ENCODE results near the gene GAA. TPM values are rescaled to one million over a fixed set of nuclear protein-coding genes. Genes with fewer than 3 reads are reported as not detected.

GAA gene
- total RNA-seq, 2 experiments from 2014 or later = 22.2 to 22.4 TPM

- Mint-ChIP-seq H3K27ac (no peak overlapping the region), H3K36me3 (ENCODE audit: low read depth) (no peaks in the 10 kb centered on the region), H3K4me1 (ENCODE audit: low read depth) (no peaks in the 10 kb centered on the region), H3K27me3 (no peaks in the 10 kb centered on the region), H3K4me3 (no peak overlapping the region), H3K9me3 (no peaks in the 10 kb centered on the region)
- TF ChIP-seq, protein P1, sequence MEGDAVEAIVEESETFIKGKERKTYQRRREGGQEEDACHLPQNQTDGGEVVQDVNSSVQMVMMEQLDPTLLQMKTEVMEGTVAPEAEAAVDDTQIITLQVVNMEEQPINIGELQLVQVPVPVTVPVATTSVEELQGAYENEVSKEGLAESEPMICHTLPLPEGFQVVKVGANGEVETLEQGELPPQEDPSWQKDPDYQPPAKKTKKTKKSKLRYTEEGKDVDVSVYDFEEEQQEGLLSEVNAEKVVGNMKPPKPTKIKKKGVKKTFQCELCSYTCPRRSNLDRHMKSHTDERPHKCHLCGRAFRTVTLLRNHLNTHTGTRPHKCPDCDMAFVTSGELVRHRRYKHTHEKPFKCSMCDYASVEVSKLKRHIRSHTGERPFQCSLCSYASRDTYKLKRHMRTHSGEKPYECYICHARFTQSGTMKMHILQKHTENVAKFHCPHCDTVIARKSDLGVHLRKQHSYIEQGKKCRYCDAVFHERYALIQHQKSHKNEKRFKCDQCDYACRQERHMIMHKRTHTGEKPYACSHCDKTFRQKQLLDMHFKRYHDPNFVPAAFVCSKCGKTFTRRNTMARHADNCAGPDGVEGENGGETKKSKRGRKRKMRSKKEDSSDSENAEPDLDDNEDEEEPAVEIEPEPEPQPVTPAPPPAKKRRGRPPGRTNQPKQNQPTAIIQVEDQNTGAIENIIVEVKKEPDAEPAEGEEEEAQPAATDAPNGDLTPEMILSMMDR (IDR thresholded peaks at IDR 0.05) = no peak
- H3K4me3 ChIP-seq (ENCODE audit: low read length) = no peak overlapping the region
- no peak for DNase-seq
- H3K9me3 ChIP-seq (ENCODE audit: control insufficient read depth in 1 of 2, insufficient read depth in 1 of 2, low read length in 2 of 2) = no peaks in the 10 kb centered on the region
- no peak for ATAC-seq (ENCODE audit: poor library complexity)
- no peaks in the 10 kb centered on the region for H3K27me3 ChIP-seq (ENCODE audit: control insufficient read depth in 1 of 2, insufficient read depth in 2 of 2, low read length in 2 of 2)
- no peaks in the 10 kb centered on the region for H3K4me1 ChIP-seq (ENCODE audit: insufficient read depth, low read length)
- intact Hi-C loops (cut with DNase I, micrococcal nuclease) = loop anchor here in 1 of 2 experiments (10.0 kb wide), 2 partner anchors 435 to 1985 kb away; partner anchors contain the start of genes FASN and RPTOR
- POLR2A ChIA-PET = no interaction called here
- no peak overlapping the region for H3K27ac ChIP-seq (ENCODE audit: low read depth in 1 of 2, low read length in 2 of 2)
- H3K36me3 ChIP-seq (ENCODE audit: insufficient read depth, low read length) = no peaks in the 10 kb centered on the region
- CTCF ChIA-PET = interaction anchor here (1.2 kb wide), 1 partner anchor 10 kb away, joined by 3 read pairs; no protein-coding TSS in a partner anchor
Observed at GRCh38 chr17:80109713-80110446, 8.5 kb downstream of the GAA start.

DNA sequence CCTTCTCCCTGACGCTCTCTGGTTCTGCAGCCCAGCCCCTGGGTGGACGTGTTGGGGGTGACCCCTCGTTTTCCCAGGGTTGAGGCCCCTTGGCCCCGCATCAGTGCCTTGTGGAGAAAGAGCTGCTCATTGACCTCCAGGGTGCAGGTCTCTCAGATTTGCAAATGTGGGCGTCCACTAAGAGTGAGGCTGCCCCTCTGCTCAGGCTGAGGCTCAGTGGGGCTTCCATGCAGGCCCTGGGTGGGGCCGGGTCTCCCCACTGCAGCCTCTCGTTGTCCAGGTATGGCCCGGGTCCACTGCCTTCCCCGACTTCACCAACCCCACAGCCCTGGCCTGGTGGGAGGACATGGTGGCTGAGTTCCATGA lies 9.0 kb downstream of the GAA start:
- Mint-ChIP-seq H3K9me3 (no peaks in the 10 kb centered on the region), H3K27me3 (no peaks in the 10 kb centered on the region)
- H3K9me3 ChIP-seq (ENCODE audit: control insufficient read depth in 1 of 2, insufficient read depth in 1 of 2, low read length in 2 of 2) = no peaks in the 10 kb centered on the region

GRCh38 chr17:80110927-80111701 lies 9.7 kb downstream of the GAA start:
- H3K4me1 ChIP-seq (ENCODE audit: insufficient read depth, low read length) = no peaks in the 10 kb centered on the region
- Mint-ChIP-seq H3K36me3 (ENCODE audit: low read depth) (no peaks in the 10 kb centered on the region), H3K4me1 (ENCODE audit: low read depth) (no peaks in the 10 kb centered on the region), H3K4me3 (no peak overlapping the region), H3K9me3 (no peaks in the 10 kb centered on the region), H3K27me3 (no peaks in the 10 kb centered on the region), H3K27ac (no peak overlapping the region)
- intact Hi-C loops (cut with DNase I, micrococcal nuclease) = no loop called here
- no peak overlapping the region for H3K4me3 ChIP-seq (ENCODE audit: low read length)
- ATAC-seq (ENCODE audit: poor library complexity) (no peak), DNase-seq (no peak)
- no peaks in the 10 kb centered on the region for H3K36me3 ChIP-seq (ENCODE audit: insufficient read depth, low read length)
- ChIA-PET POLR2A (no interaction called here), CTCF (no interaction called here)
- TF ChIP-seq, protein P1 (IDR thresholded peaks at IDR 0.05) = no peak
- H3K27ac ChIP-seq (ENCODE audit: low read depth in 1 of 2, low read length in 2 of 2) = no peak overlapping the region
- no peaks in the 10 kb centered on the region for H3K27me3 ChIP-seq (ENCODE audit: control insufficient read depth in 1 of 2, insufficient read depth in 2 of 2, low read length in 2 of 2)
- H3K9me3 ChIP-seq (ENCODE audit: control insufficient read depth in 1 of 2, insufficient read depth in 1 of 2, low read length in 2 of 2) = no peaks in the 10 kb centered on the region

More for the DNA sequence above, 9.0 kb downstream of the GAA start:
- intact Hi-C loops (cut with DNase I, micrococcal nuclease) = no loop called here
- no peak for DNase-seq
- no peaks in the 10 kb centered on the region for H3K27me3 ChIP-seq (ENCODE audit: control insufficient read depth in 1 of 2, insufficient read depth in 2 of 2, low read length in 2 of 2)
- no peaks in the 10 kb centered on the region for H3K4me1 ChIP-seq (ENCODE audit: insufficient read depth, low read length)
- POLR2A ChIA-PET = no interaction called here
- ATAC-seq (ENCODE audit: poor library complexity) = no peak
- no peak overlapping the region for H3K27ac Mint-ChIP-seq
- TF ChIP-seq, protein P1 (IDR thresholded peaks at IDR 0.05) = no peak
- no peak overlapping the region for H3K4me3 Mint-ChIP-seq
- CTCF ChIA-PET = no interaction called here
- H3K4me1 Mint-ChIP-seq (ENCODE audit: low read depth) = no peaks in the 10 kb centered on the region
- no peaks in the 10 kb centered on the region for H3K36me3 ChIP-seq (ENCODE audit: insufficient read depth, low read length)
- H3K27ac ChIP-seq (ENCODE audit: low read depth in 1 of 2, low read length in 2 of 2) = no peak overlapping the region
- no peaks in the 10 kb centered on the region for H3K36me3 Mint-ChIP-seq (ENCODE audit: low read depth)
- H3K4me3 ChIP-seq (ENCODE audit: low read length) = no peak overlapping the region

All from CD4-positive, alpha-beta T cell (primary cell).